Right renal cortex interstitium (tissue), 3 donors: ENCODE data around the gene PPP2R1B. TPM values are rescaled to one million over a fixed set of nuclear protein-coding genes. Genes with fewer than 3 reads are reported as not detected.

ENCODE experiments used
- DNase-seq, 3 donors: peaks; one replicate each; pipeline ENCODE4 v3.0.0-alpha.2; 2013; ENCODE audit warnings: low read depth in 3 of 3, low spot score in 2 of 3
- polyA plus RNA-seq, 3 donors: library from polyadenylated mRNA; unstranded; fragments of 120-200 nt; gene quantifications; one replicate each; pipeline ENCODE4 v1.2.1, GENCODE V29; 2013; ENCODE audit not compliant: insufficient read length in 3 of 3

Gene PPP2R1B
- polyA plus RNA-seq, 3 donors: 20.2 to 22.4 (median 21.7) TPM

DNA sequence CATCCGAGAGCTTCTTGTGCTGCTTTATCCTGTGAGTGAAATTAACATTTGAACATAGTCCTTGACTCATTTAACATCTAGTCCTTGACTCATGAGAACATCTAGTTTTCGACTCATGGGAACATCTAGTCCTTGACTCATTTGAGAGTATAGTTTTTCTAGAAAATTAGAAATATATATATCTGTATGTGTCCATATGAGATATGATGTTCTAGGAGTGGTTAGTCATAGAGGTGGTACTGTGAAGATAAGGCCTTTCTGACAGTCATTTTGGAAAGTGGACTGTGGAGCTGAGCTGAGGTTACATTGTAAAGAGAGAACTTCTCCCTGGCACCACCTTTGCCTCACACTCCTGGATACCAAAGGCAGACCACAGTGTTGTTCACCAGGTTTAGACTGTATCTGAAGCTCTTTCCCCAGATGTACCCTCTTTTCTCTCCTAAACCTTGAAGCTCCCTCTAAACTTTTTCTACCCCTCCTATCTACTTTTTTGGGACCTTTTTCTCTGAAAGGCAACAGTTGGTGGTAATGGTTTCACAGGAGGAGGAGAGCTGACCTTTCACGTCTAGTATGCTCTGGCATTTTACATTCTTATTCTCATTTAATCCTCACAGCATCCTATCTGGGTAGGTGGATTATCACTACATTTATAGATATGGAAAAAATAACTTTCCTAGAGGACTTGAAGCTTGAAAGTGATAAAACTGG is 67.2 kb downstream of the PPP2R1B start:
- DNase-seq: no peak

DNA sequence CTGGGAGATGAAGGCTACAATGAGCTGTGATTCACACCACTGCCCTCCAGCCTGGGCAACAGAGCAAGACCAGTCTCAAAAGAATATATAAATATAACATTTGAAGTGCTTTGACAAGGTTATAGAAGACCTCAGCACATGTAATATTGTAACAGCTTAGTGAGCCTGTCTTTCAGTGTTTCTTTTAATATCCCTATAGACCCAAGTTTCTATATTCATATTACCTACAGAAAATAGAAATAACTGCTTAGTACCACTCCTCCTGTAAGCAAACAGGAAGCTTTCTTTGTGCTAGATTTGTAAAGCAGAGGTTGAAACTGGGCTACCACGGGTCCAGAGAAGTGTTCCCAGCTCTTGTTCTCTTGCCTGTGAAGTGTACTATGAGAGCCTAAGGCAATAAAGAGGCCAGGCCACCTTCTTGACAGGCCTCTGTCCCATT is 68.2 kb downstream of the PPP2R1B start:
- DNase-seq: no peak

DNA sequence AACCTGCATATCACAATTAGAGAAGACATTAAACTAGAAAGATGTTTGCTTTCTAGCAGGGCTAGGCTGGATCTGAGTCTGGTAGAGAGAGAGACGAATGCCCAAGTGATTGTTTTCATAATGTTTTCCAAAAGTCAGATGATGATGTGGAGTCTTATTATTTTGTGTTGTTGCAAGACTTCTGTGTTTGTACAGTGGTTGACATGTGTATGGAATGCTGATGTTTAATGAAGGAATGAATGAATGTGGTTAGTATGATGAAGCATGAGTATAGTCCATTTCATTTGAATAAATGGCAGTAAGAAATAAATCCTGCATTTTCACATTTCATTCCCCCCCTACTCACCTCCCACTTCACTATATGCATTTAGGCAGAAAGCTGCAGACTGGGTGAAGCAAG is 69.6 kb downstream of the PPP2R1B start:
- DNase-seq: no peak

GRCh38 chr11:111694851-111695250 is 71.3 kb downstream of the PPP2R1B start:
- peak in 2 of 3 donors; percentile 19 to 21 for DNase-seq

GRCh38 chr11:111693224-111693937 is 72.8 kb downstream of the PPP2R1B start:
- DNase-seq: no peak

DNA sequence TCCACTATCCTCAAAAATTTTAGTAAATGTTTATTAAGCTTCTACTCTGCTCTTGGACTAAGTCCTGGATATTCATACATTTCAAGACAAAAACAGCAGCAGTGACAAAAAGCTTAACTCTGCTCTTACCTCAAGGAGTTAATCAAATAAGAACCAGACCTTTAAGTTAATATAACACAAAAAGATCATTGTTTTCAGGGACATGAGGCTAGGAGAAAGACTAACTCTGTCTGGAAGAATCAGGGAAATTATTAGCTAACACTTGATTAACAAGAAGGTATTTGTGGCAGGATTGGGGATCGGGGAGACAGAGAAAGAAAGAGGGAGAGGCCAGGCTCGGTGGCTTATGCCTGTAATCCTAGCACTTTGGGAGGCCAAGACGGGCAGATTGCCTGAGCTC is 74.4 kb downstream of the PPP2R1B start:
- no peak for DNase-seq

GRCh38 chr11:111691176-111691575 is 75.0 kb downstream of the PPP2R1B start:
- DNase-seq: no peak

GRCh38 chr11:111688013-111688412 is 78.2 kb downstream of the PPP2R1B start:
- DNase-seq: no peak

- no peak for DNase-seq
These were observed 81.9 kb downstream of the PPP2R1B start for GRCh38 chr11:111684251-111684650.

DNA sequence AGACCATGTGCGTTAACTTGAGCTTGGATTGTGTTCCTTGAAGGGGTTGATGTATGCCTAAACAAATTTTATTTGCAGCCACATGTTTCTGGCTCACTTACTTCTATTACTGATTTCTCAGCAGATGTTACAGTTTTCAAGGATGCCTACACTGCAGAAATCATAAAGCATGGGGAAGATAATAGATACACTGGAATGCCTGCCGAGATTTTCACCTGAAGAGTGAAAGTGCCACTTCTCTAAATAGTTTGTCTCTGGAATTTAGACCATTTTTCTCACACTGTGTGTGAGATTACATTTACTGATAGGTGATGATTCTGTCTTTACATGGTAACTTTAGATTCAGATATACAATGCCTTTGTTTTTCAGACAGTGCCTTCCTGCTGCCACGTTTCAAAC is 82.4 kb downstream of the PPP2R1B start:
- no peak for DNase-seq

DNA sequence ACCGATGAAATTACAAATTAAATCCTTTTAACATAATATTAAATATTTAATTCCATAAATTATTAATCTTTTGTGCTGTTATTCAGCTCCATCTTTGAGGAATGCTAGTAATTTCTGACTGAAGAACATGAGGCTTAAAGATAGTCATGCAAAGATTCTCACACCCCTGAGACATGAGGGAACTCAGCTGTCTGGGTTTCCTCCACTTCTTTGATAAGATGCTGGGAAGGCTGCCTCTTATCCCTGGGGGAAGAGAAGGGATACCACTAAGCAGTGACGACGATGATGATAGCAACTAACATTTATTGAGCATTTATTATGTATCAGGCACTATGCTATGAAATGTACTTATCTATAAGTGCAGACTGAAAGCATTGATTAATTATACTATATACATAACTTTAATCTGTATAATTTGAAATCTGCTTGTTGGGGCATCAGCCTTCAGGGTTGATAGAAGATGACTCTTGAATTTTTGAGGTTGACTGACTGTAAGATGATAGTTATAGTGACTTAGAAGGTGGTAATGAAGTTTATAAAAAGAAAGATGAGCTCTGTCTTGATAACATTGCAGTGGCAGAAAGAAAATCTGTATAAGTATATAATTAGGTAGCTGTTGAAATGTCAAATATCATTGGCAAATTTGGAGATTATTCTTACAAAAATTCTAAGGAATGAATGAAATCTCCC is 85.6 kb downstream of the PPP2R1B start:
- DNase-seq: no peak

Other genes with a start within 250 kb of the PPP2R1B start
- 1 to 10 TPM; 6.6 to 7.8 (median 7.0) TPM for gene LAYN, start 225.7 kb downstream of the PPP2R1B start, polyA plus RNA-seq
- 10 to 100 TPM; 19.8 to 20.9 (median 20.5) TPM for gene SIK2, start 163.9 kb downstream of the PPP2R1B start, polyA plus RNA-seq
- 10 to 100 TPM; 40.8 to 41.7 (median 41.2) TPM for gene ALG9, start 105.2 kb upstream of the PPP2R1B start, polyA plus RNA-seq
- 1 to 10 TPM; 5.8 to 6.0 (median 6.0) TPM for gene FDXACB1, start 112.8 kb upstream of the PPP2R1B start, polyA plus RNA-seq
- gene CFAP68, start 113.2 kb upstream of the PPP2R1B start, polyA plus RNA-seq: 10 to 100 TPM; 57.4 to 59.3 (median 59.0) TPM
- gene CRYAB, start 145.4 kb upstream of the PPP2R1B start, polyA plus RNA-seq: 10 to 100 TPM; 52.8 to 63.8 (median 58.6) TPM
- 1 to 10 TPM; 1.2 to 1.6 (median 1.2) TPM for gene HSPB2, start 146.3 kb upstream of the PPP2R1B start, polyA plus RNA-seq
- 10 to 100 TPM; 12.4 to 13.7 (median 12.8) TPM for gene C11orf52, start 152.5 kb upstream of the PPP2R1B start, polyA plus RNA-seq
- gene DIXDC1, start 171.0 kb upstream of the PPP2R1B start, polyA plus RNA-seq: 10 to 100 TPM; 18.8 to 22.2 (median 21.1) TPM